ENCODE measurements around the gene SUSD1.

SUSD1 gene

GRCh38 chr9:112000743-112001142 is 174.4 kb downstream of the SUSD1 start:
- no peaks in the 10 kb centered on the region for H3K9me3 ChIP-seq (ENCODE audit: insufficient read depth, low read depth, low read length)
- H3K27ac ChIP-seq (ENCODE audit: low read length) = no peak overlapping the region
- H3K27me3 ChIP-seq (ENCODE audit: insufficient read depth, low read length) = no peaks in the 10 kb centered on the region
- no peaks in the 10 kb centered on the region for H3K4me1 ChIP-seq (ENCODE audit: insufficient read depth, low read length)
- H3K36me3 ChIP-seq (ENCODE audit: insufficient read depth, low read depth, low read length) = no peaks in the 10 kb centered on the region
- no peak overlapping the region for H3K4me3 ChIP-seq (ENCODE audit: low read length)
- no peak overlapping the region for H3K9ac ChIP-seq (ENCODE audit: low read depth, low read length)

GRCh38 chr9:111999319-111999718 is 175.8 kb downstream of the SUSD1 start:
- no peaks in the 10 kb centered on the region for H3K9me3 ChIP-seq (ENCODE audit: insufficient read depth, low read depth, low read length)
- no peaks in the 10 kb centered on the region for H3K27me3 ChIP-seq (ENCODE audit: insufficient read depth, low read length)
- H3K9ac ChIP-seq (ENCODE audit: low read depth, low read length) = no peak overlapping the region
- no peaks in the 10 kb centered on the region for H3K4me1 ChIP-seq (ENCODE audit: insufficient read depth, low read length)
- H3K4me3 ChIP-seq (ENCODE audit: low read length) = no peak overlapping the region
- no peak overlapping the region for H3K27ac ChIP-seq (ENCODE audit: low read length)
- H3K36me3 ChIP-seq (ENCODE audit: insufficient read depth, low read depth, low read length) = no peaks in the 10 kb centered on the region

GRCh38 chr9:111997831-111998230 is 177.3 kb downstream of the SUSD1 start:
- H3K36me3 ChIP-seq (ENCODE audit: insufficient read depth, low read depth, low read length) = no peaks in the 10 kb centered on the region
- H3K27ac ChIP-seq (ENCODE audit: low read length) = no peak overlapping the region
- no peaks in the 10 kb centered on the region for H3K9me3 ChIP-seq (ENCODE audit: insufficient read depth, low read depth, low read length)
- H3K4me1 ChIP-seq (ENCODE audit: insufficient read depth, low read length) = no peaks in the 10 kb centered on the region
- H3K4me3 ChIP-seq (ENCODE audit: low read length) = no peak overlapping the region
- H3K9ac ChIP-seq (ENCODE audit: low read depth, low read length) = no peak overlapping the region
- H3K27me3 ChIP-seq (ENCODE audit: insufficient read depth, low read length) = no peaks in the 10 kb centered on the region

GRCh38 chr9:111994831-111995458 is 180.2 kb downstream of the SUSD1 start:
- Histone ChIP-seq H3K4me1 (ENCODE audit: insufficient read depth, low read length) (no peaks in the 10 kb centered on the region), H3K36me3 (ENCODE audit: insufficient read depth, low read depth, low read length) (no peaks in the 10 kb centered on the region), H3K4me3 (ENCODE audit: low read length) (no peak overlapping the region), H3K27me3 (ENCODE audit: insufficient read depth, low read length) (no peaks in the 10 kb centered on the region), H3K27ac (ENCODE audit: low read length) (no peak overlapping the region), H3K9me3 (ENCODE audit: insufficient read depth, low read depth, low read length) (no peaks in the 10 kb centered on the region), H3K9ac (ENCODE audit: low read depth, low read length) (no peak overlapping the region)

GRCh38 chr9:111993319-111993718 is 181.8 kb downstream of the SUSD1 start:
- H3K36me3 ChIP-seq (ENCODE audit: insufficient read depth, low read depth, low read length) = no peaks in the 10 kb centered on the region
- H3K9me3 ChIP-seq (ENCODE audit: insufficient read depth, low read depth, low read length) = no peaks in the 10 kb centered on the region
- H3K27me3 ChIP-seq (ENCODE audit: insufficient read depth, low read length) = no peaks in the 10 kb centered on the region
- no peak overlapping the region for H3K9ac ChIP-seq (ENCODE audit: low read depth, low read length)
- H3K4me3 ChIP-seq (ENCODE audit: low read length) = no peak overlapping the region
- H3K4me1 ChIP-seq (ENCODE audit: insufficient read depth, low read length) = no peaks in the 10 kb centered on the region
- no peak overlapping the region for H3K27ac ChIP-seq (ENCODE audit: low read length)

- Histone ChIP-seq H3K4me1 (ENCODE audit: insufficient read depth, low read length) (no peaks in the 10 kb centered on the region), H3K9me3 (ENCODE audit: insufficient read depth, low read depth, low read length) (no peaks in the 10 kb centered on the region), H3K27ac (ENCODE audit: low read length) (no peak overlapping the region), H3K27me3 (ENCODE audit: insufficient read depth, low read length) (no peaks in the 10 kb centered on the region), H3K36me3 (ENCODE audit: insufficient read depth, low read depth, low read length) (no peaks in the 10 kb centered on the region), H3K4me3 (ENCODE audit: low read length) (no peak overlapping the region), H3K9ac (ENCODE audit: low read depth, low read length) (no peak overlapping the region)
Measured at GRCh38 chr9:111992523-111992922, 182.6 kb downstream of the SUSD1 start.

GRCh38 chr9:111991179-111991578 is 183.9 kb downstream of the SUSD1 start:
- Histone ChIP-seq H3K9me3 (ENCODE audit: insufficient read depth, low read depth, low read length) (no peaks in the 10 kb centered on the region), H3K4me3 (ENCODE audit: low read length) (no peak overlapping the region), H3K27me3 (ENCODE audit: insufficient read depth, low read length) (no peaks in the 10 kb centered on the region), H3K9ac (ENCODE audit: low read depth, low read length) (no peak overlapping the region), H3K27ac (ENCODE audit: low read length) (no peak overlapping the region), H3K4me1 (ENCODE audit: insufficient read depth, low read length) (no peaks in the 10 kb centered on the region), H3K36me3 (ENCODE audit: insufficient read depth, low read depth, low read length) (no peaks in the 10 kb centered on the region)
